ENCODE results near the gene IL6. TPM values are rescaled to one million over a fixed set of nuclear protein-coding genes. Genes with fewer than 3 reads are reported as not detected.

Gene IL6
- polyA plus RNA-seq, 2 of the 4 experiments (the other 2 are of a cell fraction), result 1.3 to 2.9 TPM

GRCh38 chr7:22733761-22734160, 6.8 kb downstream of the IL6 start:
- no peaks in the 10 kb centered on the region for H3K9me3 ChIP-seq
- TF ChIP-seq ZNF302 (CRISPR knock-in tag; IDR thresholded peaks at IDR 0.05) (no peak), FOSB (CRISPR knock-in tag; IDR thresholded peaks at IDR 0.05) (no peak), RCOR1 (IDR thresholded peaks at IDR 0.05; ENCODE audit: low read depth, low read length) (no peak), HEYL (CRISPR knock-in tag; IDR thresholded peaks at IDR 0.05) (no peak), CBX8 (IDR thresholded peaks at IDR 0.05) (no peak), ZC3H11A (IDR thresholded peaks at IDR 0.05) (no peak), EHMT2 (IDR thresholded peaks at IDR 0.05; ENCODE audit: low read depth) (no peak), E2F6 (IDR thresholded peaks at IDR 0.05; ENCODE audit: borderline replicate concordance, low read depth) (no peak), HOXB5 (CRISPR knock-in tag; IDR thresholded peaks at IDR 0.05) (no peak)
- H3K4me3 ChIP-seq, result no peak overlapping the region
- no peak overlapping the region for H3K4me2 ChIP-seq
- FAIRE-seq (no peak), DNase-seq (ENCODE audit: low read depth in 1 of 2, low spot score in 1 of 2) (no peak), ATAC-seq (no peak)
- WGBS (ENCODE audit: missing lambda C conversion rate), result 42% methylated on average over 6 of the region's 6 CpGs
- H3K4me1 ChIP-seq, result peaks cover 7% of the 10 kb centered on the region; the same call in 1 of the 3 replicates
- no peak overlapping the region for H3K27ac ChIP-seq
- ChIA-PET POLR2A (interaction anchor here (0.6 kb wide), 1 partner anchor 58 kb away, joined by 3 read pairs; no protein-coding TSS in a partner anchor), CTCF (interaction anchor here (1.2 to 19.8 kb wide), 4 partner anchors 23 to 322 kb away, joined by 3 to 477 read pairs (median 14); no protein-coding TSS in a partner anchor)

GRCh38 chr7:22743014-22743413, 16.0 kb downstream of the IL6 start:
- ChIA-PET POLR2A (no interaction called here), CTCF (interaction anchor here (1.1 to 1.9 kb wide), 3 partner anchors 15 to 182 kb away, joined by 3 to 5 read pairs (median 3); no protein-coding TSS in a partner anchor)
- DNase-seq (ENCODE audit: low read depth in 1 of 2, low spot score in 1 of 2) (no peak), FAIRE-seq (no peak), ATAC-seq (no peak)
- Histone ChIP-seq H3K27ac (no peak overlapping the region), H3K4me1 (no peaks in the 10 kb centered on the region), H3K4me3 (no peak overlapping the region), H3K4me2 (no peak overlapping the region), H3K9me3 (no peaks in the 10 kb centered on the region)
- 58% methylated on average over 4 of the region's 4 CpGs for WGBS (ENCODE audit: missing lambda C conversion rate)
- TF ChIP-seq RARB (CRISPR knock-in tag; IDR thresholded peaks at IDR 0.05) (no peak), REST (IDR thresholded peaks at IDR 0.05) (no peak), POLR2A (IDR thresholded peaks at IDR 0.05; ENCODE audit: low read length) (no peak)

GRCh38 chr7:22751341-22751740, 24.3 kb downstream of the IL6 start:
- ChIA-PET CTCF (interaction anchor here (2.1 to 2.2 kb wide), 2 partner anchors 24 to 191 kb away, joined by 5 to 11 read pairs; partner anchors contain the start of gene IL6), POLR2A (no interaction called here)
- ATAC-seq (no peak), DNase-seq (ENCODE audit: low read depth in 1 of 2, low spot score in 1 of 2) (no peak), FAIRE-seq (no peak)
- Histone ChIP-seq H3K4me2 (no peak overlapping the region), H3K4me1 (no peaks in the 10 kb centered on the region), H3K9me3 (no peaks in the 10 kb centered on the region), H3K4me3 (no peak overlapping the region), H3K27ac (no peak overlapping the region)
- 25% methylated on average over 1 of the region's 1 CpG for WGBS (ENCODE audit: missing lambda C conversion rate)
- TF ChIP-seq EHF (CRISPR knock-in tag; IDR thresholded peaks at IDR 0.05), result no peak
- no peak for TF ChIP-seq E2F6 (IDR thresholded peaks at IDR 0.05; ENCODE audit: borderline replicate concordance, low read depth)
- no peak for TF ChIP-seq EHMT2 (IDR thresholded peaks at IDR 0.05; ENCODE audit: low read depth)
- no peak for TF ChIP-seq CHD4 (IDR thresholded peaks at IDR 0.05; ENCODE audit: borderline replicate concordance)
- TF ChIP-seq KDM1A (IDR thresholded peaks at IDR 0.05; ENCODE audit: low read depth), result no peak

All from A549 (cell line).